IPS DF 6.9 (cell line): ENCODE results near the gene OSBPL3.

Experiments
- DNase-seq: peaks from one replicate; pipeline ENCODE4 v3.0.0-alpha.2; 2013; ENCODE audit warnings: low read depth, low spot score
- H3K27ac ChIP-seq: one replicate; pipeline ENCODE4 v1.5.1; 2013; ENCODE audit warnings: low read length, control low read depth
- H3K27me3 ChIP-seq: 2 replicates; pipeline ENCODE4 v1.6.1; 2013; ENCODE audit warnings: mild to moderate bottlenecking, low read length; ENCODE audit not compliant: control insufficient read depth, insufficient read depth
- H3K36me3 ChIP-seq: 2 replicates; pipeline ENCODE4 v1.6.1; 2013; ENCODE audit warnings: low read length; ENCODE audit not compliant: control insufficient read depth, insufficient read depth
- H3K4me1 ChIP-seq: 2 replicates; pipeline ENCODE4 v1.6.1; 2013; ENCODE audit warnings: low read length; ENCODE audit not compliant: control insufficient read depth, insufficient read depth
- H3K4me3 ChIP-seq: 2 replicates; pipeline ENCODE4 v1.5.1; 2013; ENCODE audit warnings: mild to moderate bottlenecking, low read length
- H3K9me3 ChIP-seq: 2 replicates; pipeline ENCODE4 v1.6.1; 2013; ENCODE audit warnings: low read length, inconsistent platforms; ENCODE audit not compliant: control insufficient read depth, insufficient read depth
- WGBS: extraction: QIAGEN DNeasy Blood & Tissue Kit; methylation state at CpG from one replicate; pipeline ENCODE4 v1.1.7; 2013; ENCODE audit warnings: mixed read lengths, missing lambda C conversion rate; ENCODE audit not compliant: insufficient read length, insufficient coverage; 5-methylcytosine and 5-hydroxymethylcytosine counted together

OSBPL3 gene

GRCh38 chr7:24971333-24972165, 8.4 kb downstream of the OSBPL3 start:
- H3K4me1 ChIP-seq, result peaks cover 1% of the 10 kb centered on the region; the same call in 1 of the 2 replicates
- no peaks in the 10 kb centered on the region for H3K27me3 ChIP-seq
- WGBS, result no CpG with 5 or more reads among the region's 9 CpGs
- DNase-seq, result no peak
- H3K27ac ChIP-seq, result no peak overlapping the region
- H3K4me3 ChIP-seq, result no peak overlapping the region
- no peaks in the 10 kb centered on the region for H3K9me3 ChIP-seq
- no peaks in the 10 kb centered on the region for H3K36me3 ChIP-seq

- H3K9me3 ChIP-seq, result no peaks in the 10 kb centered on the region
- peaks cover 3% of the 10 kb centered on the region; the same call in 1 of the 2 replicates for H3K4me1 ChIP-seq
- no peak for DNase-seq
- H3K27ac ChIP-seq, result no peak overlapping the region
- WGBS, result no CpG with 5 or more reads among the region's 4 CpGs
- H3K4me3 ChIP-seq, result no peak overlapping the region
- H3K27me3 ChIP-seq, result no peaks in the 10 kb centered on the region
- H3K36me3 ChIP-seq, result no peaks in the 10 kb centered on the region
These were observed 9.3 kb downstream of the OSBPL3 start for GRCh38 chr7:24970676-24971075.

- Histone ChIP-seq H3K27me3 (no peaks in the 10 kb centered on the region), H3K4me3 (no peak overlapping the region), H3K36me3 (no peaks in the 10 kb centered on the region), H3K9me3 (no peaks in the 10 kb centered on the region), H3K4me1 (peaks cover 3% of the 10 kb centered on the region; the same call in 1 of the 2 replicates), H3K27ac (no peak overlapping the region)
- no CpG with 5 or more reads among the region's 9 CpGs for WGBS
- DNase-seq, result no peak
These were observed 11.8 kb downstream of the OSBPL3 start for GRCh38 chr7:24968165-24968564.

DNA sequence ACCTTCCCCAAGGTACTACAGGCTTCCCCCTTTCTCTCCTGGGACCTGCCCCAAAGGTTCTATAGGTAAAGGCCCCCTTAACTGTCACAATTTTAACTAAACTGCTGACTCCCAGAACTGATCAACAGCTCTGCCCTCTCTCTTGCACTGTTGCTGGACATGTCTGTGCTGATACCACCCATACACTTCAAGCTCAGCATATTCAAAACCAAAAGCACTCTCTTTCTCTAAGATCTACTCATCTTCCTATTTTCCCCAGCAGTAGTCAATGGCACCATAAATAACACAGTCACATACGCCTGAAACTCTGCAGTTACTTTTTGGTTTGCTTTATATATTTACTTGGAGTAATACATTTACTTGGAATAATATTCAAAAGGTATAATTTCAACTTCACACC, 12.3 kb downstream of the OSBPL3 start:
- peaks cover 3% of the 10 kb centered on the region; the same call in 1 of the 2 replicates for H3K4me1 ChIP-seq
- H3K27ac ChIP-seq, result no peak overlapping the region
- H3K4me3 ChIP-seq, result no peak overlapping the region
- WGBS, result no CpG with 5 or more reads among the region's 1 CpG
- no peaks in the 10 kb centered on the region for H3K27me3 ChIP-seq
- no peaks in the 10 kb centered on the region for H3K36me3 ChIP-seq
- H3K9me3 ChIP-seq, result no peaks in the 10 kb centered on the region
- DNase-seq, result no peak

GRCh38 chr7:24966802-24967201, 13.2 kb downstream of the OSBPL3 start:
- WGBS, result 100% methylated on average over 1 of the region's 1 CpG
- H3K27me3 ChIP-seq, result no peaks in the 10 kb centered on the region
- no peak overlapping the region for H3K4me3 ChIP-seq
- H3K9me3 ChIP-seq, result no peaks in the 10 kb centered on the region
- peaks cover 3% of the 10 kb centered on the region; the same call in 1 of the 2 replicates for H3K4me1 ChIP-seq
- DNase-seq, result no peak
- H3K36me3 ChIP-seq, result no peaks in the 10 kb centered on the region
- no peak overlapping the region for H3K27ac ChIP-seq

GRCh38 chr7:24965831-24966708, 13.9 kb downstream of the OSBPL3 start:
- Histone ChIP-seq H3K27me3 (no peaks in the 10 kb centered on the region), H3K4me3 (no peak overlapping the region), H3K9me3 (no peaks in the 10 kb centered on the region), H3K4me1 (peaks cover 3% of the 10 kb centered on the region; the same call in 1 of the 2 replicates), H3K27ac (no peak overlapping the region), H3K36me3 (no peaks in the 10 kb centered on the region)
- WGBS, result no CpG with 5 or more reads among the region's 8 CpGs
- no peak for DNase-seq

GRCh38 chr7:24964191-24964590, 15.8 kb downstream of the OSBPL3 start:
- no peak overlapping the region for H3K27ac ChIP-seq
- WGBS, result no CpG with 5 or more reads among the region's 2 CpGs
- H3K27me3 ChIP-seq, result no peaks in the 10 kb centered on the region
- no peak for DNase-seq
- no peaks in the 10 kb centered on the region for H3K9me3 ChIP-seq
- H3K36me3 ChIP-seq, result no peaks in the 10 kb centered on the region
- peaks cover 3% of the 10 kb centered on the region; the same call in 1 of the 2 replicates for H3K4me1 ChIP-seq
- no peak overlapping the region for H3K4me3 ChIP-seq

DNA sequence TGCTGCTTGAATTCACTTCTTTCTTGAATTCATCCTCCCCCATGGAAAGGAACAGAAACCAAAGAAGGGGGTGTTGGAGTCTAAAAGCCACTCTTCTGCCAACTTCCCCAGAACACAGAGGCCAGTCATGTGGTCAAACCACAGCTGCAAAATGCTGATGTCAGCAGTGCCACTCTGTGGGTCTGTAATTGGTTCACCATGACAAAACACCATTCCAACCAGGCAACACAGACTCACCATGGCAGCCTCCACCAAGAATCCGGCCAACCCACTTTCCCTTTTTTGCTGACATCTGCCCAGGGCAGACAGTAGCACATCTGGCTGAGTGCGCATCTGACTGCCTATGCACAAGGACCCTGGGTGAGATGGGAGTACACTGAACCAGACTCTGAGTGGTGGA, 16.8 kb downstream of the OSBPL3 start:
- DNase-seq, result no peak
- H3K4me3 ChIP-seq, result no peak overlapping the region
- H3K27ac ChIP-seq, result no peak overlapping the region
- H3K36me3 ChIP-seq, result no peaks in the 10 kb centered on the region
- no peaks in the 10 kb centered on the region for H3K9me3 ChIP-seq
- H3K27me3 ChIP-seq, result no peaks in the 10 kb centered on the region
- peaks cover 3% of the 10 kb centered on the region; the same call in 1 of the 2 replicates for H3K4me1 ChIP-seq
- no CpG with 5 or more reads among the region's 2 CpGs for WGBS

DNA sequence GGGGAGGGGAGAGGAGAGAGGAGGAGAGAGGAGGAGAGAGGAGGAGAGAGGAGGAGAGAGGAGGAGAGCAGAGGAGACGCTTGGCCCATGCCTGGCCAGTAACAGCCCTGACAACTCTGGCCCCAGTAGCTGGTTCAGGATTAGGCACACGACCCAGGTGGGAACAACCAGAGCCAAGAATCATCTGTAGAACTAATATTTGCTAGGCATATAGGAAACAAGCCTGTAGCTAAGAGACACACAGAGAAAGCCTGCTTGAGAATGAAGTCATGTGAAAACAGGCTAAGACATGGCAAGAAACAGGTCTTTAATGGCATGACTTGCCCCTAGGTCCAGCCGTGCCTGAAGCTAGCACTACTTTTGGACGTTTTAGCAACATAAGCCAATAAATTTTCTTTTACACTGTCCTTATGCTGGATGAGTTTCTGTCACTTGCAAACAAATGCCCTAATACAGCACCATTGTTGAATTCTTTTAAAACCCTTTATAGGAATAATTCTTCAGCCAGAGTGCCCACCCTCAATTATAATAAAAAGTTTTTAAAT, 17.5 kb downstream of the OSBPL3 start:
- Histone ChIP-seq H3K27me3 (no peaks in the 10 kb centered on the region), H3K9me3 (no peaks in the 10 kb centered on the region), H3K4me1 (peaks cover 3% of the 10 kb centered on the region; the same call in 1 of the 2 replicates), H3K4me3 (no peak overlapping the region), H3K36me3 (no peaks in the 10 kb centered on the region), H3K27ac (no peak overlapping the region)
- no peak for DNase-seq
- WGBS, result no CpG with 5 or more reads among the region's 4 CpGs

DNA sequence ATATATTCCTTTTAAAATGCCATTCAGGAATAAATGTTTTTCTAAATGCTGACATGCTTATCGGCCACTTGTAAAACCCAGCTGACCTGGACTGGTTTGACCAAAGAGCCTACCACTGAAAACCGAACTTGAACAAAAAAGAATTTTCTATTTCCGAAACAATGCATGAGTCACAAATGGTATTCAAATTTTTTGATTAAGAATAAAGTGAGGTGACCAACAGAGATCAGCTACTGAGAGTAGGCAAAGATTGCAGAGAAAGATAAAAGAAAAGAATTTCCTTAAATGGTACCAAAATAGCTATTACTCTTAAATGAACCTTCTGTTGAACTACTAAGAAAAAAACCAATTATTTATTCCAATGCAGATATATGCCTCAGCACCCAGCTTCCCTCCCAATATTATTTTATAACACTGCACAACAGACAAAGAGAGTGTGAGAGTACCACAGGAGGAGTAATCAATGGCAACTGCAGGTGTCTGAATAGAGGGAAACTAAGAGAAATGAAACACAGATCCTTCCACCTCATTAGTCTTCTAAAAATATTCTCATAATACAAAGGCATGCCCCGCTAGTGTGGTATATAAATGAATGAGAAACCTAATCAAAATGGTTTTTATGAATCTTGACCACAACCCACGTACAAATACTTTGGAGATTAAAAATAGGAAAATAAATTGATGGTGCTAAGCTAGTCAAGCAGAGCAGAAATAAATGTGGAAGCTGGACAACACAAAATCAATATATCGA, 20.1 kb downstream of the OSBPL3 start:
- H3K27me3 ChIP-seq, result no peaks in the 10 kb centered on the region
- DNase-seq, result no peak
- H3K27ac ChIP-seq, result no peak overlapping the region
- WGBS, result no CpG with 5 or more reads among the region's 6 CpGs
- no peak overlapping the region for H3K4me3 ChIP-seq
- H3K36me3 ChIP-seq, result no peaks in the 10 kb centered on the region
- no peaks in the 10 kb centered on the region for H3K4me1 ChIP-seq
- H3K9me3 ChIP-seq, result no peaks in the 10 kb centered on the region
